ENCODE data around the gene EHMT2.
A peak's percentile ranks its signal among the peaks of the same experiment; 100 is the strongest.

- TF ChIP-seq TBP (IDR thresholded peaks at IDR 0.05; ENCODE audit: low read depth, low read length) (no peak), JUND (IDR thresholded peaks at IDR 0.05; ENCODE audit: low read length) (no peak), CTCF (IDR thresholded peaks at IDR 0.05; ENCODE audit: control extremely low read depth in 1 of 3, insufficient read depth in 1 of 3, low read depth in 1 of 3, low read length in 3 of 3) (no peak), YY1 (IDR thresholded peaks at IDR 0.05; ENCODE audit: low read depth, low read length) (peak; percentile 25; the same call in 1 of the 2 replicates), MAX (IDR thresholded peaks at IDR 0.05) (no peak; the same call in 1 of the 2 replicates), EZH2 (IDR thresholded peaks at IDR 0.05; ENCODE audit: low read depth, low read length, severe bottlenecking) (no peak)
Observed at GRCh38 chr6:31901953-31902643, 4.6 kb upstream of the EHMT2 start, which contains the start of gene ZBTB12.

All from H1 (cell line).